Common myeloid progenitor, CD34-positive (primary cell): ENCODE results near the gene XYLT1.

Experiments
- CTCF ChIA-PET: fragments of 350-600 bp; sonication (Branson Sonifier 250); formaldehyde crosslinking; loops from one replicate; lab custom pipeline; 2021; ENCODE audit warnings: antibody characterized with exemption; lab: Charles Lee
- POLR2A ChIA-PET: fragments of 350-600 bp; sonication (Branson Sonifier 250); formaldehyde crosslinking; loops from one replicate; lab custom pipeline; 2021; ENCODE audit warnings: antibody characterized with exemption; lab: Charles Lee
- DNase-seq, 3 donors: peaks; one replicate each; pipeline versions ENCODE4 v3.0.0 to v3.0.0-alpha.2; 2013
- H3K27ac ChIP-seq, 2 experiments: 1 replicate in 1 of 2; 2 replicates in 1 of 2; pipeline ENCODE4 v1.7.0; 2013; ENCODE audit warnings: inconsistent platforms in 2 of 2, low read length in 2 of 2, mild to moderate bottlenecking in 2 of 2, low read depth in 1 of 2, moderate library complexity in 1 of 2; ENCODE audit not compliant: severe bottlenecking in 2 of 2, insufficient read depth in 1 of 2, poor library complexity in 1 of 2
- H3K27me3 ChIP-seq, 5 experiments: replicated peaks in 2 of 5; 1 replicate in 3 of 5; 2 replicates in 2 of 5; pipeline versions ENCODE4 v1.6.1 to v1.7.0; 2013; ENCODE audit warnings: low read length in 4 of 5, mild to moderate bottlenecking in 2 of 5, moderate library complexity in 2 of 5, inconsistent platforms in 1 of 5; ENCODE audit not compliant: insufficient read depth in 5 of 5, control insufficient read depth in 4 of 5
- H3K36me3 ChIP-seq, 4 experiments: 1 replicate in 2 of 4; 2 replicates in 2 of 4; pipeline versions ENCODE4 v1.6.1 to v1.7.0; 2013; ENCODE audit warnings: low read length in 3 of 4, control low read depth in 1 of 4, mild to moderate bottlenecking in 1 of 4; ENCODE audit not compliant: control insufficient read depth in 4 of 4, insufficient read depth in 4 of 4
- H3K4me1 ChIP-seq, 4 experiments: 1 replicate in 3 of 4; 2 replicates in 1 of 4; pipeline versions ENCODE4 v1.6.1 to v1.7.1; 2013; ENCODE audit warnings: low read length in 3 of 4, mild to moderate bottlenecking in 3 of 4, control low read depth in 1 of 4, inconsistent platforms in 1 of 4, moderate library complexity in 1 of 4; ENCODE audit not compliant: control insufficient read depth in 4 of 4, insufficient read depth in 4 of 4; ENCODE audit errors: control extremely low read depth in 1 of 4
- H3K4me3 ChIP-seq, 7 experiments: 1 replicate in 4 of 7; 2 replicates in 3 of 7; pipeline versions ENCODE4 v1.5.1 to v1.7.0; 2013; ENCODE audit warnings: mild to moderate bottlenecking in 7 of 7, low read length in 6 of 7, moderate library complexity in 6 of 7, inconsistent platforms in 2 of 7, low read depth in 2 of 7, control low read depth in 1 of 7; ENCODE audit not compliant: insufficient read depth in 4 of 7, control insufficient read depth in 1 of 7; ENCODE audit errors: extremely low read depth in 1 of 7
- H3K9me3 ChIP-seq, 5 experiments: 1 replicate in 4 of 5; 2 replicates in 1 of 5; pipeline versions ENCODE4 v1.6.1 to v1.7.1; 2013; ENCODE audit warnings: low read length in 4 of 5, mild to moderate bottlenecking in 2 of 5, inconsistent platforms in 1 of 5, low read depth in 1 of 5, moderate library complexity in 1 of 5; ENCODE audit not compliant: control insufficient read depth in 4 of 5, insufficient read depth in 2 of 5; ENCODE audit errors: control extremely low read depth in 1 of 5
- WGBS: methylation state at CpG from one replicate; pipeline ENCODE4 v1.1.5; 2013; ENCODE audit not compliant: insufficient coverage; 5-methylcytosine and 5-hydroxymethylcytosine counted together

Gene XYLT1

GRCh38 chr16:17359788-17360390 is 110.9 kb downstream of the XYLT1 start:
- DNase-seq: peak in 2 of 3 donors; percentile 89 to 93
- ChIA-PET CTCF (interaction anchor here (1.1 to 3.8 kb wide), 7 partner anchors 9 to 124 kb away, joined by 3 to 30 read pairs (median 8); no protein-coding TSS in a partner anchor), POLR2A (interaction anchor here (0.9 to 1.0 kb wide), 2 partner anchors 10 to 15 kb away, joined by 3 read pairs; no protein-coding TSS in a partner anchor)
- H3K9me3 ChIP-seq: no peaks in the 10 kb centered on the region
- H3K4me3 ChIP-seq: no peak overlapping the region
- no peaks in the 10 kb centered on the region for H3K27me3 ChIP-seq
- WGBS: 58% methylated on average over 4 of the region's 5 CpGs
- H3K4me1 ChIP-seq: peaks cover 31 to 67% (median 59%) of the 10 kb centered on the region in 4 experiments
- H3K27ac ChIP-seq: no peak overlapping the region
- peaks cover 2 to 26% (median 9%) of the 10 kb centered on the region in 4 experiments for H3K36me3 ChIP-seq

DNA sequence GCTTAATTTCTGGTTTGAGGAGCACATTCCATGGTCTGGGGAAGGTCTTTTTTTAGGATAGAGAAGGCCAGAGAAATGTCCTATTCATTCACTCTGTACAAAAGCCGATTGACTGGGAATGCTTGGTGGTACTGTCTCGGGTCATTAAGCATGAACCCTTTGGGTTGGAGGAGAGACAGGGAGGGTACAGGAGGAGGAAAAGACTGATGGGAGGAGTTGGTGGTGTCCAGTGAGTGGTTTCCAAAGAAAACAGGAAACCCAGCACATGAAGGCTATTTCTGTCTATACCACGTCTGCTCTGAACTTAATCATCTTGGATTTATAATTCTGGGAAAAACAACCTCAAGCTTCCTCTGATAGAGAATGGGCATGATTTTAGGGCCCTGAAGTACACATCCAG is 111.9 kb downstream of the XYLT1 start:
- no peak overlapping the region for H3K4me3 ChIP-seq
- H3K27me3 ChIP-seq: no peaks in the 10 kb centered on the region
- CTCF ChIA-PET: interaction anchor here (0.9 to 3.8 kb wide), 5 partner anchors 10 to 16 kb away, joined by 3 to 30 read pairs (median 12); no protein-coding TSS in a partner anchor
- POLR2A ChIA-PET: no interaction called here
- H3K4me1 ChIP-seq: peaks cover 22 to 61% (median 50%) of the 10 kb centered on the region in 4 experiments
- 73% methylated on average over 3 of the region's 3 CpGs for WGBS
- H3K27ac ChIP-seq: no peak overlapping the region
- H3K36me3 ChIP-seq: peaks cover 6 to 31% (median 12%) of the 10 kb centered on the region in 4 experiments
- H3K9me3 ChIP-seq: no peaks in the 10 kb centered on the region
- DNase-seq: no peak

- H3K9me3 ChIP-seq: no peaks in the 10 kb centered on the region
- H3K4me3 ChIP-seq: no peak overlapping the region
- WGBS: 94% methylated on average over 6 of the region's 8 CpGs
- peaks cover 6 to 31% (median 13%) of the 10 kb centered on the region in 4 experiments for H3K36me3 ChIP-seq
- ChIA-PET POLR2A (no interaction called here), CTCF (interaction anchor here (0.8 to 3.8 kb wide), 6 partner anchors 10 to 109 kb away, joined by 3 to 30 read pairs (median 8); no protein-coding TSS in a partner anchor)
- H3K27ac ChIP-seq: no peak overlapping the region
- DNase-seq: no peak
- peaks cover 25 to 56% (median 48%) of the 10 kb centered on the region in 4 experiments for H3K4me1 ChIP-seq
- no peaks in the 10 kb centered on the region for H3K27me3 ChIP-seq
These were observed 112.4 kb downstream of the XYLT1 start for GRCh38 chr16:17358355-17358754.

GRCh38 chr16:17357307-17358062 is 113.3 kb downstream of the XYLT1 start:
- no peaks in the 10 kb centered on the region for H3K9me3 ChIP-seq
- H3K27me3 ChIP-seq: no peaks in the 10 kb centered on the region
- H3K36me3 ChIP-seq: peaks cover 6 to 25% (median 13%) of the 10 kb centered on the region in 4 experiments
- 100% methylated on average over 12 of the region's 13 CpGs for WGBS
- H3K4me3 ChIP-seq: no peak overlapping the region
- H3K4me1 ChIP-seq: peaks cover 25 to 50% (median 43%) of the 10 kb centered on the region in 4 experiments
- CTCF ChIA-PET: interaction anchor here (0.8 to 3.8 kb wide), 5 partner anchors 11 to 110 kb away, joined by 3 to 30 read pairs (median 10); no protein-coding TSS in a partner anchor
- DNase-seq: no peak
- no peak overlapping the region for H3K27ac ChIP-seq
- POLR2A ChIA-PET: no interaction called here

DNA sequence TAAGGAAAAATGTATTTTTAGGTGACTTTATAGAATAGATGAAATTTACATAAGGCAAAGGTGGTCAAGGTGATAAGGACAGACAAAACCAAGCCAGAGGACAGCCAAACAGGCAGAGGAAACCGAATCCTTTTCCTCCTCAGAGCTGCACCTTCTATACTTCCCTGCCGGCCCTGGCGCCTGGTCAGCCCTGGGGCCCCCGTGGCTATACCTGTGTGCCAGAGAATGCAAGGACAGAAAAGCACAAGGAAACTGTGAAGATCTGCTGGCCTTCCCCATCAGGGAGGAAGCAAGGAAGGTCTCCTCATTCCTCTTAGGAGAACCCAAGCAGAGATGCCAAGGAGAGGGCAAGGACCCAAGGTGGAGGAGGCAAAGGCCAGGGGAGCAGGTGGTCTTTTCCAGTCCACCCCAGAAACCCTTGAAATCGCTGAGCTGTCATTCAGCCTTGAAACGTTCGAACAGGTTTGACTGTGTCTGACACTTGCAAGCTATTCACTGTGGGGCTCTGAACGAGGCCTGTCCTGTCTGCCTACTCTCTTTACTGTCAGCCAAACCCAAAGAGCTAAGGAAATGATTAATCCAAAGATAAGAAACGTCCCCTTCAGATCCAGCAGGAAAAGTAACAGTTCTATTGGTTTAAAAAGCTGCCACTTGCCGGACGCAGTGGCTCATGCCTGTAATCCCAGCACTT is 114.4 kb downstream of the XYLT1 start:
- no peak overlapping the region for H3K4me3 ChIP-seq
- POLR2A ChIA-PET: no interaction called here

GRCh38 chr16:17354685-17355084 is 116.1 kb downstream of the XYLT1 start:
- Histone ChIP-seq H3K36me3 (peaks cover 6 to 28% (median 13%) of the 10 kb centered on the region in 4 experiments), H3K4me1 (peaks cover 18 to 24% (median 21%) of the 10 kb centered on the region in 4 experiments), H3K27me3 (no peaks in the 10 kb centered on the region), H3K4me3 (no peak overlapping the region), H3K27ac (no peak overlapping the region), H3K9me3 (no peaks in the 10 kb centered on the region)
- ChIA-PET CTCF (interaction anchor here (0.6 to 1.2 kb wide), 2 partner anchors 12 to 26 kb away, joined by 3 read pairs; no protein-coding TSS in a partner anchor), POLR2A (no interaction called here)
- no peak for DNase-seq
- WGBS: 100% methylated on average over 4 of the region's 4 CpGs

More for the DNA sequence above, 114.4 kb downstream of the XYLT1 start:
- CTCF ChIA-PET: interaction anchor here (2.0 kb wide), 1 partner anchor 10 kb away, joined by 10 read pairs; no protein-coding TSS in a partner anchor
- Histone ChIP-seq H3K9me3 (no peaks in the 10 kb centered on the region), H3K27ac (no peak overlapping the region), H3K36me3 (peaks cover 6 to 25% (median 13%) of the 10 kb centered on the region in 4 experiments), H3K4me1 (peaks cover 25 to 41% (median 36%) of the 10 kb centered on the region in 4 experiments), H3K27me3 (no peaks in the 10 kb centered on the region)
- DNase-seq: no peak
- WGBS: 76% methylated on average over 10 of the region's 11 CpGs
